HepG2 (cell line): Measurements from ENCODE around the gene RANBP6. TPM values are rescaled to one million over a fixed set of nuclear protein-coding genes. Genes with fewer than 3 reads are reported as not detected.

Source experiments
- ATF2 ChIP-seq: sonication (generic); formaldehyde crosslinking; IDR thresholded peaks from 2 replicates; pipeline ENCODE4 v1.4.0; 2020; ENCODE audit warnings: missing genetic modification reagents
- ATF4 ChIP-seq, 2 experiments: fragments of 450-650 bp in 1 of 2; sonication (generic) in 1 of 2; formaldehyde crosslinking; IDR thresholded peaks; 2 replicates each; pipeline versions ENCODE4 v1.5.0 to v1.8.0; 2020 to 2022; ENCODE audit warnings: mild to moderate bottlenecking in 1 of 2, missing genetic modification reagents in 1 of 2
- ATF7-NPFF ChIP-seq: sonication (generic); formaldehyde crosslinking; IDR thresholded peaks from 2 replicates; pipeline ENCODE4 v1.8.1; 2023; ENCODE audit warnings: mild to moderate bottlenecking, low read depth, missing genetic modification reagents, moderate library complexity
- GATAD1 ChIP-seq: IDR thresholded peaks from 2 replicates; pipeline ENCODE4 v1.6.1; 2016; ENCODE audit warnings: missing genetic modification reagents, missing compliant biosample characterization
- HCFC1 ChIP-seq: fragments of 150-350 bp; IDR thresholded peaks from 2 replicates; pipeline ENCODE4 v1.6.1; 2014; ENCODE audit warnings: low read depth, low read length
- MAFK ChIP-seq, 2 experiments: IDR thresholded peaks in 1 of 2; conservative IDR thresholded peaks in 1 of 2; 2 replicates each; pipeline ENCODE4 v1.6.1; 2011; ENCODE audit warnings: improper control_type of control experiment in 2 of 2, low read length in 2 of 2
- MAZ ChIP-seq, 2 experiments: sonication (generic) in 1 of 2; formaldehyde crosslinking in 1 of 2; IDR thresholded peaks; 2 replicates each; pipeline versions ENCODE4 v1.5.0 to v1.6.1; 2012 to 2020; ENCODE audit warnings: low read depth in 2 of 2, mild to moderate bottlenecking in 2 of 2, borderline replicate concordance in 1 of 2, improper control_type of control experiment in 1 of 2, low read length in 1 of 2, missing genetic modification reagents in 1 of 2, moderate library complexity in 1 of 2
- NFE2L2 ChIP-seq: fragments of 150-350 bp; IDR thresholded peaks from 2 replicates; pipeline ENCODE4 v1.6.1; 2014; ENCODE audit warnings: low read length
- NONO ChIP-seq, 2 experiments: fragments of 450-650 bp in 1 of 2; sonication (generic) in 1 of 2; formaldehyde crosslinking in 1 of 2; IDR thresholded peaks in 1 of 2; conservative IDR thresholded peaks in 1 of 2; 2 replicates each; pipeline versions ENCODE4 v1.6.1 to v1.8.0; 2017 to 2022; ENCODE audit warnings: mild to moderate bottlenecking in 1 of 2, missing genetic modification reagents in 1 of 2, moderate library complexity in 1 of 2
- PAXIP1 ChIP-seq: sonication (generic); formaldehyde crosslinking; conservative IDR thresholded peaks from 2 replicates; pipeline ENCODE4 v1.4.0; 2020; ENCODE audit warnings: mild to moderate bottlenecking, missing genetic modification reagents, moderate library complexity
- POLR2A ChIP-seq, 2 experiments: IDR thresholded peaks; 2 replicates each; pipeline ENCODE4 v1.6.1; 2011; ENCODE audit warnings: low read depth in 2 of 2, low read length in 2 of 2, mild to moderate bottlenecking in 1 of 2, moderate library complexity in 1 of 2; ENCODE audit not compliant: insufficient read depth in 1 of 2
- POLR2G ChIP-seq: fragments of 200-400 bp; formaldehyde crosslinking; IDR thresholded peaks from 2 replicates; pipeline ENCODE4 v1.6.1; 2018; ENCODE audit warnings: mild to moderate bottlenecking, low read depth, low read length, moderate library complexity
- PRDM10 ChIP-seq: sonication (generic); formaldehyde crosslinking; IDR thresholded peaks from 2 replicates; pipeline ENCODE4 v1.4.0; 2020; ENCODE audit warnings: low read depth, missing genetic modification reagents
- SMC3 ChIP-seq: IDR thresholded peaks from 2 replicates; pipeline ENCODE4 v1.6.1; 2011; ENCODE audit warnings: low read length, improper control_type of control experiment
- YY1 ChIP-seq: IDR thresholded peaks from 2 replicates; pipeline ENCODE4 v1.6.1; 2011; ENCODE audit warnings: low read length, low read depth, moderate library complexity, mild to moderate bottlenecking; ENCODE audit not compliant: insufficient read depth, insufficient replicate concordance
- ZFAT ChIP-seq: sonication (generic); formaldehyde crosslinking; conservative IDR thresholded peaks from 2 replicates; pipeline ENCODE4 v1.8.1; 2023; ENCODE audit warnings: missing genetic modification reagents, inconsistent platforms
- ZNF274 ChIP-seq: sonication (generic); formaldehyde crosslinking; IDR thresholded peaks from 2 replicates; pipeline ENCODE4 v1.5.1; 2020; ENCODE audit warnings: mild to moderate bottlenecking, missing genetic modification reagents
- ZSCAN25 ChIP-seq: sonication (generic); formaldehyde crosslinking; IDR thresholded peaks from 2 replicates; pipeline ENCODE4 v1.8.0; 2022; ENCODE audit warnings: mild to moderate bottlenecking, missing genetic modification reagents
- polyA plus RNA-seq, 8 experiments: library from polyadenylated mRNA; depleted of rRNA in 3 of 8; stranded (reverse) in 7 of 8; unstranded in 1 of 8; fragments of >200 nt; fragmentation: Illumina TruSeq in 4 of 8; extraction: Trizol in 4 of 8; gene quantifications; 2 replicates each; pipeline versions ENCODE4 v1.2.1 to v1.2.3, GENCODE V29; 2011 to 2016; ENCODE audit warnings: low read depth in 4 of 8, missing spikeins in 1 of 8, mixed read lengths in 1 of 8; ENCODE audit not compliant: insufficient read depth in 1 of 8
- total RNA-seq, 5 experiments: library from RNA; depleted of rRNA; stranded (reverse); fragments of >200 nt; fragmentation: Illumina TruSeq; extraction: Trizol; gene quantifications; 2 replicates each; pipeline ENCODE4 v1.2.3, GENCODE V29; 2016; ENCODE audit warnings: low read depth in 1 of 5

RANBP6 gene
- total and polyA plus RNA-seq, 2 of the 13 experiments (the other 11 are each of a cell fraction or from before 2014, with no cell fraction given) = 7.5 to 26.0 TPM

GRCh38 chr9:6008169-6008979, 7.0 kb downstream of the RANBP6 start (continued):
- TF ChIP-seq PAXIP1 (CRISPR knock-in tag) (peak; percentile 37; the same call in 1 of the 2 replicates), ATF2 (CRISPR knock-in tag) (peak; percentile 27; the same call in 1 of the 2 replicates), MAFK (conservative IDR thresholded peaks at IDR 0.05 in 1 of 2, IDR thresholded peaks at IDR 0.05 in 1 of 2; ENCODE audit: low read length in 2 of 2) (no peak), SMC3 (no peak), PRDM10 (CRISPR knock-in tag) (0 out of 2 replicates have a peak, but pooled peaks have one; percentile 30), ATF4 (CRISPR knock-in tag; IDR thresholded peaks at IDR 0.05) (0 out of 4 replicates have a peak, but pooled peaks of 1 of the 2 experiments have one; percentile 19), NFE2L2 (no peak), GATAD1 (CRISPR knock-in tag) (peak; percentile 92), POLR2A (IDR thresholded peaks at IDR 0.05; ENCODE audit: insufficient read depth in 1 of 2, low read depth in 2 of 2, low read length in 2 of 2) (peak; percentile 52 to 62; a peak in 3 of 4 replicates), POLR2G (peak; percentile 75), ZNF274 (CRISPR knock-in tag) (no peak), YY1 (peak; percentile 51), MAZ (IDR thresholded peaks at IDR 0.05; ENCODE audit: borderline replicate concordance, low read depth, low read length) (peak; percentile 59; the same call in 1 of the 2 replicates), MAZ (CRISPR knock-in tag; IDR thresholded peaks at IDR 0.05; ENCODE audit: low read depth) (no peak; the same call in 1 of the 2 replicates), NONO (IDR thresholded peaks at IDR 0.05) (no peak), NONO (CRISPR knock-in tag; conservative IDR thresholded peaks at IDR 0.05) (peak; percentile 60; the same call in 1 of the 2 replicates), HCFC1 (peak; percentile 48), ATF7-NPFF (CRISPR knock-in tag) (no peak), ZFAT (CRISPR knock-in tag) (no peak), ZSCAN25 (CRISPR knock-in tag) (peak; percentile 94)
